H1 (cell line): ENCODE data around the gene RNASE7. TPM values are rescaled to one million over a fixed set of nuclear protein-coding genes. Genes with fewer than 3 reads are reported as not detected.

Experiments used
- CHD2 ChIP-seq: IDR thresholded peaks from 2 replicates; pipeline ENCODE4 v1.6.1; 2012; ENCODE audit warnings: low read length, improper control_type of control experiment
- CHD7 ChIP-seq: fragments of 300-600 bp; sonication (generic); IDR thresholded peaks from 2 replicates; pipeline ENCODE4 v1.7.1; 2012; ENCODE audit warnings: low read length, moderate library complexity, mild to moderate bottlenecking, inconsistent platforms; ENCODE audit not compliant: insufficient replicate concordance
- RNF2 ChIP-seq: fragments of 200-900, 300-1000 bp; sonication (generic); IDR thresholded peaks from 2 replicates; pipeline ENCODE4 v1.7.1; 2016; ENCODE audit warnings: borderline replicate concordance, low read depth, mild to moderate bottlenecking, antibody characterized with exemption, low read length; ENCODE audit not compliant: poor library complexity, severe bottlenecking; ENCODE audit errors: missing control alignments
- TAF7 ChIP-seq: optimal IDR thresholded peaks from 2 replicates; pipeline ENCODE3; 2011; ENCODE audit warnings: low read depth, mild to moderate bottlenecking, inconsistent platforms, low read length, moderate library complexity, borderline replicate concordance
- TCF12 ChIP-seq: IDR thresholded peaks from 2 replicates; pipeline ENCODE4 v1.6.1; 2011; ENCODE audit warnings: low read depth, mild to moderate bottlenecking, low read length
- polyA plus RNA-seq, 7 experiments: library from polyadenylated mRNA; depleted of rRNA in 3 of 7; stranded (reverse) in 5 of 7; unstranded in 2 of 7; fragments of >200 nt in 5 of 7; fragments of 200-250 nt in 2 of 7; gene quantifications; 1 replicate in 5 of 7; 2 replicates in 1 of 7; 4 replicates in 1 of 7; pipeline versions ENCODE4 v1.2.1 to v1.2.3, GENCODE V29; 2011 to 2013; ENCODE audit warnings: missing spikeins in 2 of 7, mixed read lengths in 2 of 7
- total RNA-seq: library from RNA; stranded (reverse); fragmentation: NEBNext Ultra II Directional; extraction: Animal tissue kit (Norgen Biotek cat#: 25700); gene quantifications from 2 replicates; pipeline ENCODE4 v1.2.1, GENCODE V29; 2021

RNASE7 gene
- total and polyA plus RNA-seq, 2 of the 8 experiments (the other 6 are each of a cell fraction or from before 2014, with no cell fraction given), result not detected

- no peak for TF ChIP-seq CHD7
- no peak for TF ChIP-seq TCF12
- TF ChIP-seq CHD2, result no peak
- TF ChIP-seq RNF2, result no peak
- no peak for TF ChIP-seq TAF7
Observed at GRCh38 chr14:21053184-21054122, 11.3 kb downstream of the RNASE7 start (continued).
